Smooth muscle cell (in vitro differentiated cells): Measurements from ENCODE around the gene SLC5A4. TPM values are rescaled to one million over a fixed set of nuclear protein-coding genes. Genes with fewer than 3 reads are reported as not detected.
"Not testable (repeated sequence)": the region's sequence is repeated elsewhere in the genome, so short reads cannot be mapped to it uniquely, and the experiment has no call there.

ENCODE experiments used
- DNase-seq: peaks from one replicate; lab custom pipeline; 2025; ENCODE audit not compliant: unreplicated experiment; lab: John Stamatoyannopoulos, UW
- H2AFZ ChIP-seq: fragments of 200-600 bp; sonication (generic); 2 replicates; pipeline ENCODE4 v1.6.0; 2016; ENCODE audit warnings: antibody characterized with exemption, low read depth, mild to moderate bottlenecking
- H3F3A ChIP-seq: fragments of 200-600 bp; sonication (generic); 2 replicates; pipeline ENCODE4 v1.6.0; 2017; ENCODE audit warnings: antibody characterized with exemption, low read depth
- H3K27ac ChIP-seq: fragments of 200-600 bp; sonication (generic); 2 replicates; pipeline ENCODE4 v1.5.1; 2016; ENCODE audit warnings: low read depth, mild to moderate bottlenecking
- H3K27me3 ChIP-seq: fragments of 200-600 bp; sonication (generic); 2 replicates; pipeline ENCODE4 v1.6.1; 2016; ENCODE audit warnings: low read depth, mild to moderate bottlenecking
- H3K36me3 ChIP-seq: fragments of 200-600 bp; sonication (generic); 2 replicates; pipeline ENCODE4 v1.5.1; 2016; ENCODE audit warnings: low read depth
- H3K4me1 ChIP-seq: fragments of 200-600 bp; sonication (generic); 2 replicates; pipeline ENCODE4 v1.5.1; 2016; ENCODE audit warnings: low read depth
- H3K4me2 ChIP-seq: fragments of 200-600 bp; sonication (generic); 2 replicates; pipeline ENCODE4 v1.6.0; 2016; ENCODE audit warnings: mild to moderate bottlenecking
- H3K4me3 ChIP-seq: fragments of 200-600 bp; sonication (generic); 2 replicates; pipeline ENCODE4 v1.5.1; 2016; ENCODE audit warnings: mild to moderate bottlenecking
- H3K79me2 ChIP-seq: fragments of 200-600 bp; sonication (generic); 2 replicates; pipeline ENCODE4 v1.6.0; 2016; ENCODE audit warnings: low read depth, mild to moderate bottlenecking
- H3K9ac ChIP-seq: fragments of 200-600 bp; sonication (generic); 2 replicates; pipeline ENCODE4 v1.6.0; 2016; ENCODE audit warnings: low read depth
- H3K9me3 ChIP-seq: fragments of 200-600 bp; sonication (generic); replicated peaks from 2 replicates; pipeline ENCODE4 v1.5.1; 2016; ENCODE audit warnings: low read depth
- H4K20me1 ChIP-seq: fragments of 200-600 bp; sonication (generic); 2 replicates; pipeline ENCODE4 v1.6.0; 2016; ENCODE audit warnings: low read depth
- CTCF ChIP-seq: fragments of 200-600 bp; sonication (generic); IDR thresholded peaks from 2 replicates; pipeline ENCODE4 v1.5.1; 2017; ENCODE audit warnings: borderline replicate concordance, mild to moderate bottlenecking, antibody characterized with exemption; ENCODE audit not compliant: insufficient read depth, poor library complexity, severe bottlenecking
- WGBS: methylation state at CpG from one replicate; pipeline ENCODE4 v1.1.7; 2016; ENCODE audit warnings: low lambda C conversion rate; 5-methylcytosine and 5-hydroxymethylcytosine counted together
- polyA plus RNA-seq: library from polyadenylated mRNA; unstranded; fragments of >200 nt; fragmentation: Nextera tagmentation; extraction: Ambion mirVana; gene quantifications from 2 replicates; pipeline ENCODE4 v1.2.1, GENCODE V29; 2016
- total RNA-seq: library from RNA; depleted of rRNA; stranded (reverse); fragments of >200 nt; gene quantifications from 2 replicates; pipeline ENCODE4 v1.2.3, GENCODE V29; 2014

Gene SLC5A4
- total and polyA plus RNA-seq, 2 experiments from 2014 or later: not detected

GRCh38 chr22:32199341-32199740, 55.8 kb downstream of the SLC5A4 start:
- WGBS: 84% methylated on average over 6 of the region's 6 CpGs
- no peak overlapping the region for H3K4me3 ChIP-seq
- H3K79me2 ChIP-seq: no peaks in the 10 kb centered on the region
- H3K36me3 ChIP-seq: no peaks in the 10 kb centered on the region
- no peak overlapping the region for H2AFZ ChIP-seq
- H3K4me1 ChIP-seq: peaks cover 4% of the 10 kb centered on the region
- peaks cover 63% of the 10 kb centered on the region for H3K27me3 ChIP-seq
- no peak overlapping the region for H3K9ac ChIP-seq
- H3K4me2 ChIP-seq: no peak overlapping the region
- H3F3A ChIP-seq: no peaks in the 10 kb centered on the region
- no peak for DNase-seq
- no peak overlapping the region for H3K27ac ChIP-seq
- H4K20me1 ChIP-seq: no peaks in the 10 kb centered on the region
- no peaks in the 10 kb centered on the region for H3K9me3 ChIP-seq
- no peak for TF ChIP-seq CTCF

- H3K4me3 ChIP-seq, H3F3A ChIP-seq, H3K4me2 ChIP-seq, H3K4me1 ChIP-seq, H3K9me3 ChIP-seq, H3K9ac ChIP-seq, H3K79me2 ChIP-seq, H4K20me1 ChIP-seq, DNase-seq, H3K36me3 ChIP-seq, H3K27ac ChIP-seq, H2AFZ ChIP-seq: not testable (repeated sequence)
- 84% methylated on average over 5 of the region's 5 CpGs for WGBS
- peaks cover 46% of the 10 kb centered on the region for H3K27me3 ChIP-seq
Measured at GRCh38 chr22:32197553-32198226, 57.5 kb downstream of the SLC5A4 start.

- DNase-seq, H3K79me2 ChIP-seq, H2AFZ ChIP-seq, H3K27ac ChIP-seq, H3K36me3 ChIP-seq, H3K9me3 ChIP-seq, H3K4me1 ChIP-seq, H4K20me1 ChIP-seq, H3F3A ChIP-seq, H3K4me2 ChIP-seq, H3K4me3 ChIP-seq, H3K9ac ChIP-seq: not testable (repeated sequence)
- peaks cover 30% of the 10 kb centered on the region for H3K27me3 ChIP-seq
- WGBS: 81% methylated on average over 3 of the region's 3 CpGs
Measured at GRCh38 chr22:32195900-32196299, 59.2 kb downstream of the SLC5A4 start.

- H3F3A ChIP-seq: not testable (repeated sequence)
Measured at GRCh38 chr22:32193346-32193745, 61.8 kb downstream of the SLC5A4 start.

GRCh38 chr22:32191021-32191420, 64.1 kb downstream of the SLC5A4 start:
- not testable (repeated sequence) for H4K20me1 ChIP-seq, DNase-seq, H3K9ac ChIP-seq, H3K4me3 ChIP-seq, H3K36me3 ChIP-seq, H3K9me3 ChIP-seq, H3K4me1 ChIP-seq, H3F3A ChIP-seq, H2AFZ ChIP-seq, H3K4me2 ChIP-seq, H3K27ac ChIP-seq, H3K79me2 ChIP-seq
- H3K27me3 ChIP-seq: peaks cover 12% of the 10 kb centered on the region
- WGBS: 85% methylated on average over 15 of the region's 15 CpGs

More at GRCh38 chr22:32193346-32193745, 61.8 kb downstream of the SLC5A4 start:
- not testable (repeated sequence) for H2AFZ ChIP-seq, DNase-seq, H3K9ac ChIP-seq, H3K4me2 ChIP-seq, H4K20me1 ChIP-seq, H3K27ac ChIP-seq, H3K9me3 ChIP-seq, H3K79me2 ChIP-seq, H3K4me1 ChIP-seq, H3K36me3 ChIP-seq, H3K4me3 ChIP-seq
- H3K27me3 ChIP-seq: peaks cover 20% of the 10 kb centered on the region
- 85% methylated on average over 9 of the region's 9 CpGs for WGBS
